ENCODE measurements around the gene CDC5L.

- TF ChIP-seq EZH2 (IDR thresholded peaks at IDR 0.05; ENCODE audit: insufficient read depth, poor library complexity, severe bottlenecking) = no peak
- TF ChIP-seq EZH2phosphoT487 (IDR thresholded peaks at IDR 0.05; ENCODE audit: insufficient read depth, low read depth) = no peak
These were observed 83.9 kb downstream of the CDC5L start for GRCh38 chr6:44471271-44471981.

All from GM23248 (cell line).